ENCODE measurements around the gene C5orf63.
"Not testable (repeated sequence)": the region's sequence is repeated elsewhere in the genome, so short reads cannot be mapped to it uniquely, and the experiment has no call there.

C5orf63 gene

GRCh38 chr5:127005282-127005681 lies 68.0 kb downstream of the C5orf63 start:
- DNase-seq: not testable (repeated sequence)

- no peak for DNase-seq
Observed at GRCh38 chr5:127004721-127005120, 68.6 kb downstream of the C5orf63 start.

- no peak for DNase-seq
Observed at GRCh38 chr5:127003798-127004495, 69.4 kb downstream of the C5orf63 start.

- DNase-seq: no peak
Observed at GRCh38 chr5:127002390-127002789, 70.9 kb downstream of the C5orf63 start.

GRCh38 chr5:127001621-127002296 lies 71.5 kb downstream of the C5orf63 start:
- no peak for DNase-seq

Data from NCI-H1694 (cell line).